Chondrocyte (in vitro differentiated cells): ENCODE data around the gene ETNPPL. TPM values are rescaled to one million over a fixed set of nuclear protein-coding genes. Genes with fewer than 3 reads are reported as not detected.

Source experiments
- DNase-seq: peaks from one replicate; pipeline ENCODE4 v3.0.0; 2021; ENCODE audit warnings: mixed read lengths, low spot score
- H3K27ac Mint-ChIP-seq: one replicate; pipeline ENCODE4 v1.8.0; 2021; ENCODE audit warnings: mild to moderate bottlenecking, moderate library complexity, mixed read lengths; ENCODE audit not compliant: unreplicated experiment
- H3K27me3 Mint-ChIP-seq: 2 replicates; pipeline ENCODE4 v1.8.0; 2021; ENCODE audit warnings: low read depth, mixed read lengths
- H3K36me3 Mint-ChIP-seq: 2 replicates; pipeline ENCODE4 v1.8.0; 2021; ENCODE audit warnings: low read depth, mixed read lengths
- H3K4me1 Mint-ChIP-seq: 2 replicates; pipeline ENCODE4 v1.8.0; 2021; ENCODE audit warnings: low read depth, mild to moderate bottlenecking, mixed read lengths
- H3K4me3 Mint-ChIP-seq: one replicate; pipeline ENCODE4 v1.8.0; 2021; ENCODE audit warnings: mild to moderate bottlenecking, moderate library complexity, mixed read lengths; ENCODE audit not compliant: unreplicated experiment
- H3K9me3 Mint-ChIP-seq: 2 replicates; pipeline ENCODE4 v1.8.0; 2021; ENCODE audit warnings: low read depth, mixed read lengths
- CTCF ChIP-seq: fragments of 200-600 bp; sonication (generic); IDR thresholded peaks from 2 replicates; pipeline ENCODE4 v1.5.0; 2021; ENCODE audit warnings: antibody characterized with exemption, mild to moderate bottlenecking, moderate library complexity
- total RNA-seq: library from RNA; stranded (reverse); gene quantifications from 3 replicates; pipeline ENCODE4 v1.2.1, GENCODE V29; 2021

The ETNPPL gene
- total RNA-seq, 1 donor from 2014 or later: not detected

GRCh38 chr4:108763986-108764385 lies 1.1 kb upstream of the ETNPPL start:
- Mint-ChIP-seq H3K27ac (no peak overlapping the region), H3K4me3 (no peak overlapping the region), H3K4me1 (peaks cover 8% of the 10 kb centered on the region), H3K36me3 (peaks cover 3% of the 10 kb centered on the region), H3K9me3 (no peaks in the 10 kb centered on the region), H3K27me3 (peaks cover 19% of the 10 kb centered on the region)
- no peak for DNase-seq
- no peak for TF ChIP-seq CTCF

GRCh38 chr4:108763226-108763593 lies 357 bp upstream of the ETNPPL start:
- Mint-ChIP-seq H3K4me3 (peak overlapping the region; percentile 75), H3K9me3 (no peaks in the 10 kb centered on the region), H3K27ac (no peak overlapping the region), H3K27me3 (peaks cover 19% of the 10 kb centered on the region), H3K4me1 (peaks cover 8% of the 10 kb centered on the region), H3K36me3 (peaks cover 3% of the 10 kb centered on the region)
- DNase-seq: no peak
- TF ChIP-seq CTCF: no peak

GRCh38 chr4:108758498-108758897 lies 4.4 kb downstream of the ETNPPL start:
- no peak for TF ChIP-seq CTCF
- Mint-ChIP-seq H3K9me3 (no peaks in the 10 kb centered on the region), H3K4me3 (no peak overlapping the region), H3K36me3 (peaks cover 2% of the 10 kb centered on the region), H3K4me1 (peaks cover 8% of the 10 kb centered on the region), H3K27ac (no peak overlapping the region), H3K27me3 (peaks cover 18% of the 10 kb centered on the region)
- no peak for DNase-seq

- no peaks in the 10 kb centered on the region for H3K4me1 Mint-ChIP-seq
- no peak overlapping the region for H3K4me3 Mint-ChIP-seq
- H3K27ac Mint-ChIP-seq: no peak overlapping the region
- no peak for DNase-seq
- H3K36me3 Mint-ChIP-seq: no peaks in the 10 kb centered on the region
- no peak for TF ChIP-seq CTCF
- H3K27me3 Mint-ChIP-seq: no peaks in the 10 kb centered on the region
- no peaks in the 10 kb centered on the region for H3K9me3 Mint-ChIP-seq
These were observed 8.5 kb downstream of the ETNPPL start for GRCh38 chr4:108754327-108754726.

GRCh38 chr4:108751321-108751720 lies 11.5 kb downstream of the ETNPPL start:
- no peaks in the 10 kb centered on the region for H3K4me1 Mint-ChIP-seq
- H3K4me3 Mint-ChIP-seq: no peak overlapping the region
- H3K9me3 Mint-ChIP-seq: no peaks in the 10 kb centered on the region
- no peak for TF ChIP-seq CTCF
- DNase-seq: no peak
- no peaks in the 10 kb centered on the region for H3K36me3 Mint-ChIP-seq
- peaks cover 2% of the 10 kb centered on the region for H3K27me3 Mint-ChIP-seq
- no peak overlapping the region for H3K27ac Mint-ChIP-seq
